ENCODE data around the gene AGMO. TPM values are rescaled to one million over a fixed set of nuclear protein-coding genes. Genes with fewer than 3 reads are reported as not detected.

Gene AGMO
- polyA plus RNA-seq, 4 donors, result 0.86 to 1.1 (median 0.95) TPM

DNA sequence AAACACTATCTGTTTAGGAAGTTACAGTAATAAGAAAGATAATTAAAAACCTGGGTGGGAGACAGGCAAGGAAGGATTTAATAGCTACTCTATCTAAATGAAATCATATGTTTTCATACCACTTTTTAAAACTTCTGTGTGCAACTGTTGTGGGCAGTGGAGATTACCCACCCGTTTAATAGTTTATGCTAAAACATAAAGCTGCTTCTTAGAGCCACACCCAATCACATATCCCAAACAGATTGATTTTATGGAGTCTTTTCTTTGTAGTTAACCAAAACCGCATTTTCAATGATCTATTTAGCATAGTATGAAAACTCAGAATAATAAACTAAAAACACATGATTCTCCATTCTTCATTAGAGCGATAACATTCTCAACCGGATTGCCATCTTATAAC is 304.1 kb downstream of the AGMO start:
- no peak for DNase-seq (ENCODE audit: low read depth in 4 of 4, low spot score in 3 of 4)

DNA sequence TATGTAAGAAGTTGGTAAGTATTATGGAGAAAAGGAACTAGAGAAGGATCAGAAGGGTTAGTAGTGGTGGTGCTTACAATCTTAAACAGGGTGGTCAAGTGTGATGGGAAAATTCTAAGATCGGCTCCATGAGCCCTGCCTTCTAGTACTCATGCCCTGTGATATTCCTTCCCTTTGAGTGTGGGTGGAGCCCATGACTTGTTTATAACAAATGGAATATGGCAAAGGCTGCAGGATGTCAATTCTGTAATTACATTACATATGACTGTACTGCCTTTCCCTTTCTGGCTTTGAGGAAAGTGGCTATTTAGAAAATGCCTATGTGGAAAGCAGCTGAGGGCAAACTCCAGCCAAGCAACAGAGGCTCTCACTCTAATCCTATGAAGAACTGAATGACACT is 309.6 kb downstream of the AGMO start:
- DNase-seq (ENCODE audit: low read depth in 4 of 4, low spot score in 3 of 4), result no peak

GRCh38 chr7:15248514-15248913 is 313.3 kb downstream of the AGMO start:
- DNase-seq (ENCODE audit: low read depth in 4 of 4, low spot score in 3 of 4), result no peak

- no peak for DNase-seq (ENCODE audit: low read depth in 4 of 4, low spot score in 3 of 4)
These were observed 316.0 kb downstream of the AGMO start for GRCh38 chr7:15245831-15246230.

- no peak for DNase-seq (ENCODE audit: low read depth in 4 of 4, low spot score in 3 of 4)
These were observed 322.0 kb downstream of the AGMO start for GRCh38 chr7:15239801-15240200.

GRCh38 chr7:15236952-15237351 is 324.9 kb downstream of the AGMO start:
- no peak for DNase-seq (ENCODE audit: low read depth in 4 of 4, low spot score in 3 of 4)

DNA sequence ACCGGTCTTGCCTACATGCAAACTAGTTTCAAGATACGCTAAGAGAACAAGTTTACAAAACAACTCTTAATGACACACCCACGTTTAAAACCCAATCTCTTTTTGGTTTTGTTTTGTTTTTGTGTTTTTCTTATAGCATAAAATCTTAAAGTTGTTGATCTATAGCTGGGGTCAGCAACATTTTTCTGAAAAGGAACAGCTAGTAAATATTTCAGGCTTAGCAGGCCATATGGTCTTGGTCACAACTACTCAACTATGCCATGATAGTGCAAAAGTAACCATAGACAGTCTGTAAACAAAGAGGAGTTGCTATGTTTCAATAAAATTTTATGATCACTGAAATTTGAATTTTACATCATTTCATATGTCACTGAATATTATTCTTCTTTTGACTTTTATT is 327.4 kb downstream of the AGMO start:
- DNase-seq (ENCODE audit: low read depth in 4 of 4, low spot score in 3 of 4), result peak; percentile 10 to 45 (median 36)

DNA sequence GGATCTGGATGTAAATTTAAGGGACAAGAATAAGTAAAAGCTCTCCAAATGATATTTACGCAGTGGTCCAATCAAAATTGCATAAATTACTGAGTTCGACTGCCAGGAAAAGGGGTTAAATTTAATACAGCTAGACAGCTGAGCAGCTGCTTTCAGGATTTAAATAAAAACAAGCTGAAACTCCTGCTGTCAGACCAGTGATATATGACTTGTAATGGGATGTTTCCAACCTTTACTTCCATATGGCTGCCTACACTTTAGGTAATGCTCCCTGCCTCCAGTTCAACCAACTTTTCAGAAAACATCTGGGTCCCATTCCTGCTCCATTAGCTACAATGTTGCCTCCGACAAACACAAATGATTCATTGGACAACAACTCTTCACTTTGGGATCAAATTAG is 333.0 kb downstream of the AGMO start:
- no peak for DNase-seq (ENCODE audit: low read depth in 4 of 4, low spot score in 3 of 4)

DNA sequence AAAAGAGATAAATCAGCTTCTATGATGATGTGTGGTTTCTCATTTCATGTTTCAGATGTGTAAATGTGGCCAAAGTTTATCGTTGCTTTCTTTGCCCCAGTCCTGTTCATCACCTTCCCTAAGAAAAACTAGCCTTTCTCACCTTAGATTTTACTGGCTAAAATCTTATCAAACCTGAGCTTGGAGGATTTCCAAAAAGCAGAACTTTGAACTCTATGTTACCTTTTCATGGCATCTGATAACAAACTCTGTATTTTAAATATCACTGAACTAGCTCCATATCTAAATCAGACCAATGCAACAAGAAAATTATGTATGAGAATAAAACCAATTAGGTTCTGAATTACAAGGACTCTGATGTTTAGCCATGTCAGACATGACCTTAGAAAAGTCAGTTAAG is 335.8 kb downstream of the AGMO start:
- no peak for DNase-seq (ENCODE audit: low read depth in 4 of 4, low spot score in 3 of 4)

DNA sequence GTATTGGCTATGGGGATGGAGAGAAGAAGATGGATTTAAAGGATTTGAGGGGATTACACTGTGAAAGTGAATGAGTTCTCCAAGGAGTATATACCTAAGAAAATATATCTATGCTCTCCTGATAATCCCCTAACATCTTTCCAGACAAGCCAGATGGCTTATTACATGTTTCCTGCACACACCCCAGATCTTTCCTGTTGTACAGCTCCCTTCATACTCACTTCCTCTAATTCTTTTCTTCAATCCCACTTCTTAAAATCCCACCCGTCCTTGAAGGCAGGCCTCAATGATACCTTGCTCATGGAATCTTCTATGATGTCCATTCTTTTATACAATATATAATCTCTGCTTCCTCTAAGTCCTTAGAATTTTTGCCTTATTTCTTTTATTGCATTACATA is 342.1 kb downstream of the AGMO start:
- DNase-seq (ENCODE audit: low read depth in 4 of 4, low spot score in 3 of 4), result no peak

- no peak for DNase-seq (ENCODE audit: low read depth in 4 of 4, low spot score in 3 of 4)
These were observed 343.6 kb downstream of the AGMO start for GRCh38 chr7:15218261-15218660.

DNA sequence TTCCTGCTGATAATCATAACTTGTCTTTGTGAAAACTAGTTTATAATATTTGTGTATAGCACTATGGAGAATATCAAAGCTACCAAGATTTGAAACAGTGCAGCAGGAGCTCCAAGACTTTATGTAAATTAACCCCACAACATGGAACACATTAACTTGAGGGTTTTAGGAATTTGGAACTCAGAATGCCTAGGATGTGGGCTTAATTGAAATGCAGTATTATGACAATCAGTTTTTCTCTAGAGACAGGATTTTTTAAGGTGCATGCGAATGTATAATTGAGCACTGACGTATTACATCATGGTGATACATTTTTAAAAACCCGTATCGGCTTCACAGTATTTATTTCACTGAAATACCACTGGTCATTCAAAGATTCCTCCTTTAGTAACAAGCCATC is 346.2 kb downstream of the AGMO start:
- DNase-seq (ENCODE audit: low read depth in 4 of 4, low spot score in 3 of 4), result no peak

GRCh38 chr7:15214976-15215375 is 346.8 kb downstream of the AGMO start:
- DNase-seq (ENCODE audit: low read depth in 4 of 4, low spot score in 3 of 4), result no peak

- DNase-seq (ENCODE audit: low read depth in 4 of 4, low spot score in 3 of 4), result no peak
These were observed 348.7 kb downstream of the AGMO start for GRCh38 chr7:15213093-15213492.

GRCh38 chr7:15209429-15209828 is 352.4 kb downstream of the AGMO start:
- no peak for DNase-seq (ENCODE audit: low read depth in 4 of 4, low spot score in 3 of 4)

DNA sequence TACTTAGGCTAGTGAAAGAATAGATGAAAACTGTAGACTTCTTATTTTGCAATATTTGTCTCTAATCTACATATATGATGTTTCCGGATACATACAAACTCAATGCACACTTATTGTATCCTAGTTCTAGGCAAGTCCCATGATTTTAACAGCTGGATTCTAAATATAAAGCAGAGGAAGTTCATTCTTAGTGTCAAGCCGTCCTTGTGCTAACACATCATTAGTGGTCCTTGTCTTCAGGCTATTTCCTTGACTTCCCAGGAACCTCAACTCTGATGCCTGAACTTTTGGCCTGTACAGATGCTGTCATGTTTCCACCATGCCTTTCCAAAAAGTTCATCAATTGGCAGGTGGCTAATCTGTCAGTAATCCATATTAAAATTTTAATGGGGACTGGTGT is 357.4 kb downstream of the AGMO start:
- DNase-seq (ENCODE audit: low read depth in 4 of 4, low spot score in 3 of 4), result no peak

GRCh38 chr7:15199482-15199881 is 362.3 kb downstream of the AGMO start:
- peak in 2 of 4 donors; percentile 3 to 14 for DNase-seq (ENCODE audit: low read depth in 4 of 4, low spot score in 3 of 4)

GRCh38 chr7:15197042-15197977 is 364.5 kb downstream of the AGMO start:
- DNase-seq (ENCODE audit: low read depth in 4 of 4, low spot score in 3 of 4), result no peak

GRCh38 chr7:15178065-15178464 is 383.8 kb downstream of the AGMO start:
- DNase-seq (ENCODE audit: low read depth in 4 of 4, low spot score in 3 of 4), result no peak

- no peak for DNase-seq (ENCODE audit: low read depth in 4 of 4, low spot score in 3 of 4)
These were observed 385.7 kb downstream of the AGMO start for GRCh38 chr7:15176089-15176488.

DNA sequence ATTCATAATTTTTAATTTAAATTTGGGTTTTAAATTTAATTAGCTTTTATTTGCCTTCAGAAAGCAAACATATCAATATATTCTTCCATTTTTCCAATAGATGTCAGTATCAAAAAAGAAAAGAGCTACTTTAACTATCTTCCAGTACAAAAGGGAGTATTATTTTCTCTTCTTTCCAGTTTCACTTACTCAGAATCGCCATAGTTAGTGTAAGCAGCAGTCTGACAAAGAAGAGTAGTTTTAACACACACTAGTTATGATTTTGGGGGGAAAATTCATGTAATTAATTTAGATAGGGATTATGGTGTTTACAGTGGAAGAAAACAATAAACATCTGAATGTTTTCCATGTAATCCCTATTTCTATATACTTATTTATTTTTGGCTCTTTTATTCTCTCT is 386.7 kb downstream of the AGMO start:
- DNase-seq (ENCODE audit: low read depth in 4 of 4, low spot score in 3 of 4), result no peak

GRCh38 chr7:15174485-15174884 is 387.3 kb downstream of the AGMO start:
- no peak for DNase-seq (ENCODE audit: low read depth in 4 of 4, low spot score in 3 of 4)

DNA sequence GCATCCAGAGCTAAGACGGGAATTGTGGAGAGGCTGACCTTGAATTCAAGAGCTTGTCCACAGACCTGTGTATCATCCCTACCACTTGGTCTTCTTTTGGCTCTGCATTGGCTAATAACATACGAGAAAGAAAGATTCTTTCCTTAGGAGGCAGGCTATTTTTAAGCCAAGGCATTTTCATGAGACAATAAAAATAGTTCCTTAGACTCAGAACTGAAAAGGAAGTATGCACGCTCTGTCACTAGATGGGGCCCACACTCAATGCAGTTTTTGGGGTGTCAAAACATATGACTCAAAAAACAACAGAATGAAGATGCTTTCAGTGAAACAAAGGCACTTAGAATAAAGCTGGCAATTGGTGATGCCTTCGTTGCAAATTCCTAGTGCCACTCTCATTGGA is 393.3 kb downstream of the AGMO start:
- DNase-seq (ENCODE audit: low read depth in 4 of 4, low spot score in 3 of 4), result no peak

Measured in right renal pelvis (tissue), 4 donors.